NK-92 (cell line): ENCODE data around the gene KRT86.
"Not testable (repeated sequence)": the region's sequence is repeated elsewhere in the genome, so short reads cannot be mapped to it uniquely, and the experiment has no call there.

Experiments used
- DNase-seq: peaks from one replicate; lab custom pipeline; 2025; ENCODE audit not compliant: unreplicated experiment; lab: John Stamatoyannopoulos, UW

The KRT86 gene

GRCh38 chr12:52251367-52252051, 22.9 kb upstream of the KRT86 start:
- DNase-seq: no peak

DNA sequence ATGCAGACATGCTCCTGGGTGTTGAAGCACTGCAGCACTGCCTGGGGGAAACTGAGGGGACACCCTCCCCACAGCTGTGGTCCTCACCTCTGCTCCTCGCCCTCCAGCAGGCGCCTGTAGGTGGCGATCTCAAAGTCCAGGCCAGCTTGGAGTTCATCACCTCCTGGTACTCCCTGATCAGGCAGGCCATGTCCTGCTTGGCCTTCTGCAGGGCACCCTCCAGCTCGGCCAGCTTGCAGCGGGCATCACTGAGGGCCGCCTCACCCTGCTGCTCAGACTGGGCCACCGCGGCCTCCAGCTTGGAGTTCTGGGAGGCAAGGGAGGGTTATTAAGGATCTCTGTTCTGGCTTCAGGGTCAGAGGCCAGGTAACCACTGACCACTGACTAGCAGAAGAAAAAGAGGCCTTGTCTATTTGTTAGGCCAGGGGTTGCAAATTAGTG, 22.2 kb upstream of the KRT86 start:
- DNase-seq: not testable (repeated sequence)

DNA sequence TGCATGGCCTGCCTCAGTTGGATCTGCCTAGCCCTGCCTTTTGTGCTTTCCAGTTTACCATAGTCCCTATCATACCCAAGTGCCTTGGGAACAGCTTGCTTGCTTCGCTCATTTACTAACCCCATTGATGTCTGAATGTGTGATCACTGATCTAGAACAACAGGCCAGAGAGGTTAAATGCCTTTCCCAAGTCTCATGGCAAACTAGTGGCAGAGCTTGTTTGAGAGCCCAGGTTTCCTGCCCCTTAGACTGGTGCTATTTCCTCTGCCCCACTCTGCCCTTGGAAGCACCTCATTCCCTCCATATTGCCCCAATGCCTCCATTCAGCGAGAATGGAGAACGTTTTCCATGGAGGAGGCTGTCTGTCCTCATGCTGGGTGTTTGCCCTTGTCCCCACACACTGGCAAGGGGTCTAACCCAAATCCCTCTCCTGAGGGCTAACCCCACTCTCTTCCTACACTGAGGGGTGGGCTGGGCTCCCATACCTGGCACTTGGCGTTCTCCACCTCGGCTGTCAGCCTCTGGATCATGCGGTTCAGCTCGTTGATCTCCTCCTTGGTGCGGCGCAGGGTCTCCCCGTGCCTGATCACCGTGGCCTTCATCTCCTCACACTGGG, 21.6 kb upstream of the KRT86 start:
- DNase-seq: no peak

DNA sequence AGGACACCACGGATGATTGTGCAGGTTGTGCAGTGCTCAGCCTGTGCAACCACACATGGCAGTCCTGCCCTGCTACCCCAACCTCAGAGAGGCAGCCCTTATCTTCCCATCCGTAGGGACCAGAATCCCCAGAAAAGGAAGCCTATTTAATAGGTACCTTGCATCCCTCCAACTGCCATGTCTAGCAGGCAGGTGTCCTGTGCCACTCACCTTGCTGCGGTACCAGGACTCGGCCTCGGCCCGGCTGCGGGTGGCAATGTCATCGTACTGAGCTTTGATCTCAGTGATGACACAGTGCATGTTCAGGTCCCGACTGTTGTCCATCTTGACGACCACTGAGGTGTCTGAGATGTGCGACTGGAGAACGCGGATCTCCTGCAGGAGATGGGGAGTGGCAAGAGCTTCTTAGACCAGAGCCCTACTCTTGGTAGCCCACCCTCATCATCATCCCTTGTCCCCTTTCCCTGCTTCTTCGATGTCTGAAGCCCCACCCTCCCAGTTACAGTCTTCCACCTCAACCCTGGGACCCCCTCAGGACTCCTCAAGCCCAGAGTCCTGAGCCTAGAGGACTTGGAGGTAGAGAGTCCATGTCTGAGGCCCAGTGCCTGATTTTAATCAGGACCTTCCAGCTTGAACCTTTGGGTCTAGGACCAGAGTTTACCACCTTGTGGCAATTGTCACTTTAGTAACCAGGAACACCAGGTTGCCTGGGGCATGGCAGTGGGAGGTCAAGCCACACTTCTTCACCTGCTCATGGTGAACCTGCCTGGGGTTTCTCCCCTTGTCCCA, 20.9 kb upstream of the KRT86 start:
- no peak for DNase-seq

DNA sequence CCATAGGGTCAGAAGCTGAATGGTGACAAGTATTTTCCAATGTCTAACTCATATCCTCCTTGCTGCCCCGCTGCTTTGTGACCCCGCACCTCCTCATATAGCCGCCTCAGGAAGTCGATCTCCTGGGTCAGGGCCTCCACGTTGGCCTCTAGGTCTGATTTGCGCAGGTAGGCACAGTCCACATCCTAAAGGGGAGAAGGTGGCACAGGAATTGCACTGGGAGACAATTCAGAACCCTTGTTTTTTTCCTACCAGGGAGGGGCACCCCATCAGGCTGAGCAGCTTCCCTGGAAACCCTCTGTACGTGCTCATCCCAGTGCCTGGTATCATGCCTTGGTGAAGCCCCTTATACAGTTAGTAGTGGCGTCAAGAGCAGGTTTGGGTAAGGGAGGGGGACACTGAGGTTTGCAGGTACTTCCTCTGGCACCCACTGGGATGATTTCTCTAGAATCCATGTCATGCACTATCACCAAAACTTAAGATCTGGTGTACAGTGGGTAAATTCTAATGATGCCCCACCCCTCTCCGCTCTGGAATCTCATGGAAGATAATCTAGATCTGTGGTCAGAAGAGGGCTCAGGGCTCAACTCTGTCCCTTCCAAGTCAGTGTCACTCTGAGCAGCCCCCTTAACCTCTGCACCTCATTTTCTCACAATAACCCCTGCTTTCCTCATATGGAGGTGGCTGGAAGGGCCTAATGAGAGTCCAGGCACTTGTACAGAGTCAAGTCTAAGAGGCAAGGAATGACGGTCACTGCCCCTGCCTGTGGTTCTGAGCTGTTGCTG, 20.1 kb upstream of the KRT86 start:
- DNase-seq: no peak

- no peak for DNase-seq
Measured at GRCh38 chr12:52254965-52255751, 19.3 kb upstream of the KRT86 start.

DNA sequence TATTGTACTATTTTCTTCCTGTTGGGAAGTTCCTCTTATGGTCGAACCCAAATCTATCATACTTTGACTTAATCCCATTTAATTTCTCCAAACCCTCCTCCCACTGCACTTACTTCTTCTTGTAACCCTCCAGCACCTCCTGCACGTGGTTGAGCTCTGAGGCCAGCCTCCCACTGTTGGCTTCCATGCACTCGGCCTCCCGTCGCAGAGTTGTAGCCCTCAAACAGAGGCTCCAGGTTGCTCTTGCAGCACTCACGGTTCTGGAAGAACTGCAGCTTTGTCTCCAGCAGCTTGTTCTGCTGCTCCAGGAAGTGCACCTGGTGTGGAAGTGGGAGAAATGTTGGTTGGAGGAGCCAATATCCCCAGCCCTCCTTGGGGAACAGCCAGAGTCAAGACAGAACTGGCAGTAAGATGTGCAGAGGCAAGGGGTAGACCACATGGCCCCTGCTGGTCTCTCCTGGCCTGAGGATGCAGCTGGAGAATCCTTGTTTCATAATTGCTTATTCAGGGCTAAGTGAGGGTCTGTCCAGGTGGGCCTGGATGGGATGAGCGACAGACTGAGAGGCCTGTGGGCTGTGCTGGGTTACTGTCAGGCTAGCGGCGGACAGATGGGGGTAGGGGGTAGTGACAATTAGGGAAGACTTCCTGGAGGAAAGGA, 18.4 kb upstream of the KRT86 start:
- DNase-seq: no peak

DNA sequence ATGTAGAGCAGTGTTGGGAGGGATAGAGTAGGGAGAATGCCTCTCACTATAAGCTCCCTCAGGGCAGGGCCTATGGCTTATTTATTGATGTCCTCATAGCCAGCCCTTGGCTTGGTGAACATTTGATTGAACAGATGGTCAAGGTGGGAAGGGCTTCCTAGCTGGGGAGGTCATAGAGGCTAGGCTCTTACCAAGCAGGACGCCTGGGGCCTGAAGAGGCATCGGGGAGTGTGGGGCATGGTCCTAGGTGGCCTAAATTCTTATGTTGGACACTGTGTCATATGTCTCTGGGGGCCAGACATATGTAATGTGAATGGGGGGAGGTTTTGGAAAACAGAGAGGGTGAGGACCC, 17.9 kb upstream of the KRT86 start:
- DNase-seq: no peak

GRCh38 chr12:52257074-52257551, 17.3 kb upstream of the KRT86 start:
- no peak for DNase-seq

GRCh38 chr12:52257922-52258321, 16.5 kb upstream of the KRT86 start:
- not testable (repeated sequence) for DNase-seq

- no peak for DNase-seq
Measured at GRCh38 chr12:52258335-52258901, 16.0 kb upstream of the KRT86 start.

DNA sequence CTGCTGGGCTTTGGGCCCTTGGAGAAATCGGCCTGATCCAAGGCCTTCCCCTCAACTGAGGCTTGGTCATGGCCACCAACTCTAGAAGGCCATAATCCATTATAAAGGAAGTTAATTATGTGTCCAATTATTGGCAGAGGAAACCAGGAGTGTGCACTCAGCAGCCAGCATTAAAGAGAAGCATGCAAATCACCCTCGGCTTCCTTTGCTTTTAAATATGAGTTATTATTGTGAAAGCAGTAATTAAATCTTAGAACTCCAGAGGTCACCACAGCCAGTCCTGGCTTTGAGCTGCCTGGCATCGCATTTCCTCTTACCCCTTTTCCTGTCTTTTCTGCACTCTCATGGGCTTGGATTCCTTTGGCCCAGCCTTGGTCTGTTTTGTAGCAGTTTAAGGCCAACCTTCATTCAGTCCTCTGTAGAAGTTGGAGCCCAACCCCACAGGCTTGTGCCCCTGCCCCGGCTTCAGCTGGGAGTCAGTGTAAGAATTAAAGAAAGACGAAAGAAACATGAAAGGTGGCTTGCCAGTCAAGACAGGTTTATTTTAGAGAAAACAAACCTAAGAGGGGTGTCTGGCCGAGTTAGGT, 14.7 kb upstream of the KRT86 start:
- DNase-seq: no peak

- DNase-seq: no peak
Measured at GRCh38 chr12:52260361-52261207, 13.9 kb upstream of the KRT86 start.

DNA sequence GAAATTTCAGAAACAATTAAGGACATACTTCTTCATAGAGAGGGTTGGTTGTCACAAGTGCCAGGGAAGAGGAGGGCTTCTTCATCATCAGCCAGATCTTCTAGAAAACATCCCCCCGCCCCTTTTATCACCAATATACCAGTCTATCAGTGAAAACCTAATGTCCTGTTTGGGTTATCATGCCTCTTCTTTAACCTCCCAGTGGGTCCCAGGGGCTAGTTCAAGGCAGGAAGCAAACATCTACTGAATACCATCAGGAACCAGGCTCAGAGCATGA, 13.3 kb upstream of the KRT86 start:
- no peak for DNase-seq

DNA sequence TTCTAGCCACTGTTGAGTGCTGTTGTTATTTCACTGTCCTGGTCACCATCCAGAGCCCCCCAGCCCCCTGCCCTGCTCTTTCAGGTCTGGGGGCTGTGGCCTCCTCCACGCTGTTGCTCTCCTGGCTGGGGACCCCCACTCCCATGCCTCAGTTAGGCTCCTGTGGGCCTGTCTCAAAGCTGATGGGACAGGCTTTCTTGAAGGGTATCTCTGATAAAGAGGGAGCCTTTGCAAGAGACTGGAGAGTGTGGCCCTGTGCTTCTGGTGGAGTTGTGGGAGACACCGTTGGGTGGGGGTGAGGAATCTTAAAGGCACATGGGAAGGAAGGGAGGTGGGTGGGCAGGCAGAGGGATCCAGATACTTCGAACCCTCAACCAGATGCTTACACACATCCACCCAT, 12.2 kb upstream of the KRT86 start:
- DNase-seq: no peak

GRCh38 chr12:52263761-52264434, 10.5 kb upstream of the KRT86 start:
- DNase-seq: no peak

GRCh38 chr12:52264435-52264825, 10.0 kb upstream of the KRT86 start:
- no peak for DNase-seq

DNA sequence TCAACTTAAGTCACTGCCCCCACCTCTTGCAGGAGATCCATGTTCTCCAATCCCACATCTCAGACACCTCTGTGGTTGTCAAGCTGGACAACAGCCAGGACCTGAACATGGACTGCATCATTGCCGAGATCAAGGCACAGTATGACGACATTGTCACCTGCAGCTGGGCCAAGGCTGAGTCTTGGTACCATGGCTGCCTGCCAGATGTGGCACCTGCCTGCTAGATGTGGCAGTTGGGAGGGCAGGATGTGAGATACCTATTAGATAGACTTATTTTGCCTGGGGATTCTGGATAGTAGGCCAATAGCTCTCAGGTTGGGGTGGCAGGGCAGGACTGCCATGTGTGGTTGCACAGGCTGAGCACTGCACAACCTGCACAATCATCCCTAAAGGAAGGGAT, 7.9 kb upstream of the KRT86 start:
- no peak for DNase-seq
